Measurements from ENCODE around the gene RUNDC3A.
"Not testable (repeated sequence)": the region's sequence is repeated elsewhere in the genome, so short reads cannot be mapped to it uniquely, and the experiment has no call there.

RUNDC3A gene

GRCh38 chr17:44360144-44360533 lies 51.7 kb downstream of the RUNDC3A start:
- Histone ChIP-seq H3K4me3 (no peak overlapping the region), H3K27ac (no peak overlapping the region)
- no peak for TF ChIP-seq CTCF (IDR thresholded peaks at IDR 0.05)
- no peak for DNase-seq (ENCODE audit: low spot score)

DNA sequence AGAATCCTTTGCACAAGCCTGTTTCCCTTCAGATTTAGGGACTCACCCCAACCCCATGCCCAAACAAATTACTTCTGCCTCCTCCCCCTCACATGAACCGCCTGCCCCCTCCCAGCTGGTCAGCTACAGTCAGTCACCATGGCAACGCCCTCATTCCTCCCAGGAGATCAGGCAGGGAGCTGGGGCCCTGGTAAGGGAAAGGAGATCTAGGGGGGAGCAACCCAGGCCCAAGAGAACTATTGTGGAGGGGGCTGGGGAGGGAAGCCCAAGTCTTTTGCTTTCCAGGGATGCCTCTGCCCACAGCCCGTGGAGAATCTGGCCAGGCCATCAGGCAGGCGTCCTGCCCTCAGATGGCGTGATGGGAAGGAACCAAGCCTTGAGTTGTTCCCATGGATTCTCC lies 52.4 kb downstream of the RUNDC3A start:
- no peak overlapping the region for H3K27ac ChIP-seq
- H3K4me3 ChIP-seq: no peak overlapping the region
- no peak for DNase-seq (ENCODE audit: low spot score)
- no peak for TF ChIP-seq CTCF (IDR thresholded peaks at IDR 0.05)

GRCh38 chr17:44361292-44362260 lies 53.2 kb downstream of the RUNDC3A start:
- no peak for TF ChIP-seq CTCF (IDR thresholded peaks at IDR 0.05)
- DNase-seq (ENCODE audit: low spot score): no peak
- Histone ChIP-seq H3K27ac (no peak overlapping the region), H3K4me3 (no peak overlapping the region)

GRCh38 chr17:44362459-44362948 lies 54.1 kb downstream of the RUNDC3A start:
- Histone ChIP-seq H3K4me3 (peak overlapping the region; percentile 73), H3K27ac (no peak overlapping the region)
- TF ChIP-seq CTCF (IDR thresholded peaks at IDR 0.05): no peak
- no peak for DNase-seq (ENCODE audit: low spot score)

DNA sequence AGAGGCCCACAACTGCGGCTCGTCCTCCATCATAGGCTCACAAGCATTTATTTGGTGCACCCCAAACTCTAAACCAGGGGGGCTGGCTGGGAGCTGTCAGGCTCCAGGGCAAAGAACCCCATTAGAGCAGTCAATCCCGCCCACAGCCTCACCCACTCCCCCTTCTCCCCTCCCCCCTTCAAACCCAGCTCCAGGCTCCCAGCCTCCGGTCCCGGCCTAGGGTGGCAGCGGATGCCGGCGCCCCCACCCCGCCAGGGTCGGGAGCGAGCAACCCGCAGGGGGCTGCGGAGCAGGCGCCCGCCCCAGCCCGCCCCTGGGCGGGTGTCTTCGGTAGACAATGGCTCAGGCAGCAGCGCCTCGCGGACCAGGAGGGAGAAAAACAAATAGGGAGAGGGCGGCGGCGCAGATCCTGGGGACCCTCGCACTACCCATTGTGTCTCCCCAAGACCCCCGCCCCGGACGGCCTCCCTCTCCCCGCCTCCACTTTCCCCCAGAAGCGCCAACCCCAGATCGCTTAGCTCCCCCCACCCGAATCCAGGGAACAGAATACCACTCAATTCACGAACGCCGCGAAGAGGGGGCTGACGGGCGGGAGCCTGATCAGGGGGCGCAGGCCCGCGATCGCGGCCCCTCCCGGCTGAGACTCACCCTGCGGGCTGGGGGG lies 54.7 kb downstream of the RUNDC3A start:
- H3K4me3 ChIP-seq: peak overlapping the region; percentile 73
- TF ChIP-seq CTCF (IDR thresholded peaks at IDR 0.05): no peak
- DNase-seq (ENCODE audit: low spot score): no peak
- H3K27ac ChIP-seq: no peak overlapping the region

DNA sequence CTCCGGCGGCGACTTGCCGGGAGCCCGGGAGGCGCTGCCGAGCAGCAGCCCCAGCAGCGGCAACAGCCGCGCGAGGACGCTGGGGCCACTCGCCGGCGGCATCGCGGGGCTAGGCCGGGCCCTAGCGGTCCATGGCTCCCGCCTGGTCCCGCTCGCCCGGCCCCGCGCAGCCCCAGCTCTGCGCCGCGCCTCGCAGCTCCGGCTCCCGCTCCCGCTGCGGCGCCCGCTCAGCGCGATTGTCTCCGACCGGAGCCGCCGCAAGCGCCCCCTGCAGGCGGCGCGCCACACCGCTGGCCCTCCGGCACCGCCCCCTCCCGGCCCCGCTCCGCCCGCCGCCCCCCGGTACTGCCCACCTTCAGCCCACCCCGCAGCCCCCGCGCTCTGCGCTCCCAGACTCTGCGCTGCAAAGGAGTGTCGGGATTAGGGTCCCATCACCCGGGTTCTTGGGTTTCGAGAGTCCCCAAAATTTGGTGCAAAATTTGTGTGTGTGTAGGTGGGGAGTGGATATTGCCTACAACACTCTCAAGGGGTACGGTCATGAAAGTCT lies 55.3 kb downstream of the RUNDC3A start, which contains the start of gene FAM171A2:
TSS of gene FAM171A2 (minus strand) at position 241 of the 547 bp plus-strand sequence. CDS start at position 102, 139 bp downstream.
- no peak within 1 kb of the TSS for H3K27ac ChIP-seq
- peak; percentile 69 for TF ChIP-seq CTCF (IDR thresholded peaks at IDR 0.05)
- no peak for DNase-seq (ENCODE audit: low spot score)

DNA sequence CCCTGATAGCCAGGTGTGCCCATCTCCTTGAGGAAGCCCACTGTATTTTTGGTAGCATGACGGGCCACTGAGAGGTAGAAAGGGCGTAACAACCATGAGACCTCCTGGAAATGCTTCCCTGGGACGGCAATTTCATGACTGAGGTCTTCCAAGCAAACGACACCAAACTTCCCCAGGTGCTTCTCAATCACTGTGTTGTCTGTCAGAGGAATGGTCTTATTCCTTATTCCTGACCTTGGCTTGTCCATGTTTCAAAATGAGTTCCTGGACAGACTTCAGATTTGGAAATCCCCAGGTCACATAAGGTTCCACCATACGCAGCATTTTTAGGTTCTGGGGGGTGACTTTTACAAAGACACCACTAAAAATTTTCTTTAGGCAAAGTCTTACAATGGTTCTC lies 56.6 kb downstream of the RUNDC3A start:
- H3K4me3 ChIP-seq; H3K27ac ChIP-seq; DNase-seq (ENCODE audit: low spot score): not testable (repeated sequence)

More for the DNA sequence above, 55.3 kb downstream of the RUNDC3A start, which contains the start of gene FAM171A2:
- peak within 1 kb of the TSS; percentile 73 for H3K4me3 ChIP-seq

All from coronary artery (tissue), 2 donors.